ENCODE data around the gene RAB33A. TPM values are rescaled to one million over a fixed set of nuclear protein-coding genes. Genes with fewer than 3 reads are reported as not detected.
A peak's percentile ranks its signal among the peaks of the same experiment; 100 is the strongest.

RAB33A gene
- total RNA-seq, 1 donor from 2014 or later, result 1.7 TPM

GRCh38 chrX:130172127-130172845 lies 524 bp downstream of the RAB33A start:
- DNase-seq (ENCODE audit: low read depth), result no peak

GRCh38 chrX:130173190-130173895 lies 1.6 kb downstream of the RAB33A start:
- Histone ChIP-seq H3K4me3 (ENCODE audit: insufficient read depth, low read depth, low read length) (peak overlapping the region; percentile 8), H3K27ac (ENCODE audit: low read depth, low read length) (peak overlapping the region; percentile 62), H3K27me3 (ENCODE audit: insufficient read depth, low read length) (peaks cover 3% of the 10 kb centered on the region), H3K9me3 (ENCODE audit: insufficient read depth, low read depth, low read length) (no peaks in the 10 kb centered on the region), H3K9ac (ENCODE audit: low read length) (peak overlapping the region; percentile 55), H4K20me1 (ENCODE audit: insufficient read depth, low read length) (no peaks in the 10 kb centered on the region), H3K4me2 (ENCODE audit: low read length) (peak overlapping the region; percentile 85), H2AFZ (ENCODE audit: low read depth, low read length) (peak overlapping the region; percentile 42), H3K4me1 (ENCODE audit: insufficient read depth, low read length) (peaks cover 25% of the 10 kb centered on the region), H3K79me2 (ENCODE audit: insufficient read depth, low read length) (no peaks in the 10 kb centered on the region), H3K36me3 (ENCODE audit: insufficient read depth, low read length) (no peaks in the 10 kb centered on the region)
- H3K27ac Mint-ChIP-seq (ENCODE audit: unreplicated experiment), result peak overlapping the region; percentile 95
- H3K9me3 Mint-ChIP-seq (ENCODE audit: unreplicated experiment), result no peaks in the 10 kb centered on the region
- FAIRE-seq (peak; percentile 76), DNase-seq (ENCODE audit: low read depth) (peak; percentile 75)
- H3K36me3 Mint-ChIP-seq (ENCODE audit: low read depth, unreplicated experiment), result no peaks in the 10 kb centered on the region
- H3K4me1 Mint-ChIP-seq (ENCODE audit: low read depth, unreplicated experiment), result peaks cover 22% of the 10 kb centered on the region
- peak overlapping the region; percentile 73 for H3K4me3 Mint-ChIP-seq (ENCODE audit: unreplicated experiment)
- TF ChIP-seq EZH2 (IDR thresholded peaks at IDR 0.05; ENCODE audit: insufficient read depth, low read length) (no peak), CTCF (IDR thresholded peaks at IDR 0.05; ENCODE audit: insufficient read depth, low read depth, low read length) (no peak)
- no peaks in the 10 kb centered on the region for H3K27me3 Mint-ChIP-seq (ENCODE audit: low read depth, unreplicated experiment)

More at GRCh38 chrX:130172127-130172845, 524 bp downstream of the RAB33A start:
- Mint-ChIP-seq H3K27me3 (ENCODE audit: low read depth, unreplicated experiment) (no peaks in the 10 kb centered on the region), H3K36me3 (ENCODE audit: low read depth, unreplicated experiment) (no peaks in the 10 kb centered on the region), H3K4me3 (ENCODE audit: unreplicated experiment) (peak overlapping the region; percentile 73), H3K4me1 (ENCODE audit: low read depth, unreplicated experiment) (peaks cover 21% of the 10 kb centered on the region), H3K9me3 (ENCODE audit: unreplicated experiment) (no peaks in the 10 kb centered on the region), H3K27ac (ENCODE audit: unreplicated experiment) (no peak overlapping the region)
- no peaks in the 10 kb centered on the region for H3K9me3 ChIP-seq (ENCODE audit: insufficient read depth, low read depth, low read length)
- H3K4me1 ChIP-seq (ENCODE audit: insufficient read depth, low read length), result peaks cover 25% of the 10 kb centered on the region
- H4K20me1 ChIP-seq (ENCODE audit: insufficient read depth, low read length), result no peaks in the 10 kb centered on the region
- H3K4me3 ChIP-seq (ENCODE audit: insufficient read depth, low read depth, low read length), result peak overlapping the region; percentile 51
- H3K79me2 ChIP-seq (ENCODE audit: insufficient read depth, low read length), result no peaks in the 10 kb centered on the region
- H3K27ac ChIP-seq (ENCODE audit: low read depth, low read length), result no peak overlapping the region
- H3K27me3 ChIP-seq (ENCODE audit: insufficient read depth, low read length), result peaks cover 3% of the 10 kb centered on the region
- TF ChIP-seq EZH2 (IDR thresholded peaks at IDR 0.05; ENCODE audit: insufficient read depth, low read length), result no peak
- TF ChIP-seq CTCF (IDR thresholded peaks at IDR 0.05; ENCODE audit: insufficient read depth, low read depth, low read length), result no peak
- H2AFZ ChIP-seq (ENCODE audit: low read depth, low read length), result peak overlapping the region; percentile 78
- no peak overlapping the region for H3K9ac ChIP-seq (ENCODE audit: low read length)
- H3K4me2 ChIP-seq (ENCODE audit: low read length), result peak overlapping the region; percentile 85
- no peak for FAIRE-seq
- H3K36me3 ChIP-seq (ENCODE audit: insufficient read depth, low read length), result no peaks in the 10 kb centered on the region

Measured in astrocyte (in vitro differentiated cells and primary cell).